NT2/D1 (cell line): Measurements from ENCODE around the gene BPTF.
"Not testable (repeated sequence)": the region's sequence is repeated elsewhere in the genome, so short reads cannot be mapped to it uniquely, and the experiment has no call there.

ENCODE experiments used
- DNase-seq: peaks from one replicate; pipeline ENCODE4 v3.0.0-alpha.2; 2011; ENCODE audit warnings: low read depth, low spot score
- H3K27me3 ChIP-seq: 2 replicates; pipeline ENCODE4 v1.6.0; 2011; ENCODE audit warnings: mild to moderate bottlenecking; ENCODE audit not compliant: insufficient read length, insufficient read depth
- H3K36me3 ChIP-seq: 2 replicates; pipeline ENCODE4 v1.6.1; 2011; ENCODE audit warnings: mild to moderate bottlenecking, low read length, mixed read lengths; ENCODE audit not compliant: insufficient read depth, insufficient read length
- H3K4me1 ChIP-seq: 2 replicates; pipeline ENCODE4 v1.5.1; 2011; ENCODE audit not compliant: insufficient read depth, insufficient read length
- H3K4me3 ChIP-seq: 2 replicates; pipeline ENCODE4 v1.5.1; 2011; ENCODE audit warnings: low read depth; ENCODE audit not compliant: insufficient read length
- H3K9ac ChIP-seq: 2 replicates; pipeline ENCODE4 v1.6.0; 2011; ENCODE audit warnings: low read depth; ENCODE audit not compliant: insufficient read length
- H3K9me3 ChIP-seq: 2 replicates; pipeline ENCODE4 v1.5.1; 2011; ENCODE audit warnings: mild to moderate bottlenecking, low read length; ENCODE audit not compliant: insufficient read depth
- SUZ12 ChIP-seq: IDR thresholded peaks from 2 replicates; pipeline ENCODE4 v1.6.1; 2011; ENCODE audit not compliant: insufficient read length, insufficient read depth; ENCODE audit errors: extremely low read depth
- YY1 ChIP-seq: IDR thresholded peaks from 2 replicates; pipeline ENCODE4 v1.6.1; 2011; ENCODE audit not compliant: insufficient read length, insufficient read depth
- ZNF274 ChIP-seq: IDR thresholded peaks from 2 replicates; pipeline ENCODE4 v1.6.1; 2011; ENCODE audit warnings: mild to moderate bottlenecking, low read depth, low read length

BPTF gene

DNA sequence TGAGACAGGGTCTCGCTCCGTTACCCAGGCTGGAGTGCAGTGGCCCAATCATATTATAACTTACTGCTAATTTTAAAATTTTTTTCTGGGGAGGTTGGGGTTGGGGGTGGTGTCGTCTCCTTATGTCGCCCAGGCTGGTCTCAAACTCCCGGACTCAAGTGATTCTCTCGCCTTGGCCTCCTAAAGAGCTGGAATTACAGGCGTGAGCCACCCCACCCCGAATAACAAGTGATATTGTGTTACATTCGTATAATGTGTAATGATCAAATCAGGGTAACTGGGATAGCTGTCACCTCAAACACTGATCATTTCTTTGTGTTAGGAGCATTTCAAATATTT lies 194.0 kb downstream of the BPTF start:
- TF ChIP-seq SUZ12: no peak
- no peak for TF ChIP-seq YY1
- TF ChIP-seq ZNF274: no peak
- Histone ChIP-seq H3K36me3 (no peaks in the 10 kb centered on the region), H3K4me1 (no peaks in the 10 kb centered on the region), H3K27me3 (no peaks in the 10 kb centered on the region), H3K9ac (no peak overlapping the region), H3K9me3 (no peaks in the 10 kb centered on the region), H3K4me3 (no peak overlapping the region)
- no peak for DNase-seq

DNA sequence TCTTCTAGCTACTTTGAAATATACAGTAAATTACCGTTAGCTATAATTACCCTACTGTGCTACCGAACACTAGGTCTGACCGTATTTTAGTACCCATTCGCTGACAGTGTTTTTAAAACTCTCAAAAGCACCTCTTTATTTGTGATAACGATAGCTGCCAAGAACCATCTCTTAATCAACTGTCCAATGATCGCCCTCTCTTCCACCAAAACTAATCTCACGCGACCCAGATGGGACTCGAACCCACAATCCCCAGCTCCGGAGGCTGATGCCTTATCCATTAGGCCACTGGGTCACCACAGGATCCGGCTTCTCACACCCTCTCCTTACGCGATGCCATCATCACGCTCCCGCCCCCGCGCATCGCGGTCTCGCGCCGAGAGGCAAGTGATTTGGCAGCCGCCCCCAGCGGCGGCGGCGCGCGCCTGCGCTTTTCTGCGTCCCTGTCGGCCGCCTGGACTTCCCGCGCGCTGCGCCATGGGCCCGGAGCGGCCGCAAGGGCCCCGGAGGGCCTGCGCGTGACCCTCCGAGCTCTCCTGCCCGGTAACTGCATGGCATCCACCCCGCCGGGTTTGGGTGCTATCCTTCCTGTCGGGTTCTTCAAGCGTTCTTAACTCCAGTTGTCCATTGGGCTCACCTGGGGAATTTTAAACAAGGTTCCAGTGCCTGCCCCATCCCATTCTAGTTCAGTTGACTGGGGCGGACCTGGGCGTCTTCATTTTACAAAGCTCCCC lies 194.5 kb downstream of the BPTF start:
- Histone ChIP-seq H3K36me3 (no peaks in the 10 kb centered on the region), H3K9ac (peak overlapping the region; percentile 77), H3K9me3 (no peaks in the 10 kb centered on the region), H3K4me1 (no peaks in the 10 kb centered on the region), H3K27me3 (no peaks in the 10 kb centered on the region), H3K4me3 (peak overlapping the region; percentile 65)
- DNase-seq: peak; percentile 91
- no peak for TF ChIP-seq YY1
- TF ChIP-seq SUZ12: no peak
- TF ChIP-seq ZNF274: no peak

DNA sequence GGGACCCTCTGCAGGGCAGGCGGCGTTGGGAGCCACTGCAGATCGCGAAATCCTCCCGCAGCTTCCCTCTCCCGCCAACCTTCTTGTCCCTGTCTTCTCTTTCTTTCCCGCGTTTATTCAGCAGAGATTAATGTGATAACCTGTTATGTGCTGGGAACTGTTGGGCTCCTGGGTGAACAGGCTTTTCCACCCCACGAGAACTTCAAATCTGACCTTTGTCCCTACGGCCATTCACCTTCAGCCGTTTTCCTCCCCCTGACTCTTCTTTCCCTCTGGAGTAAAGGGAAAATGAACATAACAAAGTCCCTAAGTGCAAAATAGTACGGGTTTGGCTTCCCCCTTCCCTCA lies 195.1 kb downstream of the BPTF start:
- no peak for DNase-seq
- H3K36me3 ChIP-seq: no peaks in the 10 kb centered on the region

DNA sequence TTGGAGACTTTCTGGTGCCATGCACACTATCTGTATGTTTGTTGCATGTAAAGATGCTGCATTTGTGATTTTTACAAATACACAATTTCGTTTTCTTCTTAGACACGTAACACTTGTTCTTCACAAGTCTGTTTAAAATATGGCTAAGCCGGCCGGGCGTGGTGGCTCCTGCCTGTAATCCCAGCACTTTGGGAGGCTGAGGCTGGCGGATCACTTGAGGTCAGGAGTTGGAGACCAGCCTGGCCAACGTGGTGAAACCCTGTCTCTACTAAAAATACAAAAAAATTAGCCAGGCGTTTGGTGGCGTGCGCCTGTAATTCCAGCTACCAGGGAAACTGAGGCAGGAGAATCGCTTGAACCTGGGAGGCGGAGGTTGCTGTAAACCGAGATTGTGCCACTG lies 195.5 kb downstream of the BPTF start:
- not testable (repeated sequence) for H3K9me3 ChIP-seq, H3K27me3 ChIP-seq, DNase-seq, H3K36me3 ChIP-seq, H3K4me1 ChIP-seq
- Histone ChIP-seq H3K4me3 (peak overlapping the region; percentile 65), H3K9ac (peak overlapping the region; percentile 77)

More for the DNA sequence above, 195.1 kb downstream of the BPTF start:
- H3K9me3 ChIP-seq: no peaks in the 10 kb centered on the region
- peak overlapping the region; percentile 65 for H3K4me3 ChIP-seq
- TF ChIP-seq YY1 (no peak), SUZ12 (no peak), ZNF274 (no peak)
- H3K27me3 ChIP-seq: no peaks in the 10 kb centered on the region
- H3K9ac ChIP-seq: peak overlapping the region; percentile 77
- no peaks in the 10 kb centered on the region for H3K4me1 ChIP-seq

DNA sequence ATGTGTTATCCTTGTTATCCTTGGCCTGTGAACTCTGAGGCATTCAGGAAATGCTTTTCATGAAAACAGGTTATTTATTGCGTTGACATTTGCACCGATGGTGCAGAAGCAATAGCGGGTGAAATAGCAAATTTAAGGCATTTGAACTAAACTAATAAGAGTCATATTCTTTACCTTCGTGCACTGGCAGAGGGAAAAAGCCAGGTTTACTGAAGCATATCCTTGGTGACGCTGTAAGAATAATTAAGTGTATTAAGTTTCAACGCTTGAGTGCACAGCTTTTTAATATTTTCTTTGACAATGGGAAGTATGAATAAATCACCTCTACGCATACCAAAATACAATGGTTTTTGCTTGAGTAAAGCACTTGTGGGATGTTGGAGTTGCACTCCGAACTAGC lies 196.7 kb downstream of the BPTF start:
- H3K36me3 ChIP-seq: no peaks in the 10 kb centered on the region
- no peaks in the 10 kb centered on the region for H3K4me1 ChIP-seq
- no peak overlapping the region for H3K9ac ChIP-seq
- H3K9me3 ChIP-seq: no peaks in the 10 kb centered on the region
- H3K4me3 ChIP-seq: no peak overlapping the region
- TF ChIP-seq YY1 (no peak), ZNF274 (no peak), SUZ12 (no peak)
- no peak for DNase-seq
- H3K27me3 ChIP-seq: no peaks in the 10 kb centered on the region

DNA sequence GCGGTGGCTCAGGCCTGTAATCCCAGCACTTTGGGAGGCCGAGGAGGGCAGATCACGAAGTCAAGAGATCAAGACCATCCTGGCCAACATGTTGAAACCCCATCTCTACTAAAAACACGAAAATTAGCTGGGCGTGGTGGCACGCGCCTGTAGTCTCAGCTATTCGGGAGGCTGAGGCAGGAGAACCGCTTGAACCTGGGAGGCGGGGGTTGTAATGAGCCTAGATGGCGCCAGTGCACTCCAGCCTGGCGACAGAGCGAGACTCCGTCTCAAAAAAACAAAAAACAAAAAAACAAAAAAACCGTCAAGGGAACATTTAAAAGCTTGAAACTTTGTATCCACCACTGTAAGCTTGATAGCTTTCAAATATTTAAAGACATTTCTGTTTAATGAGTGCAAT lies 197.2 kb downstream of the BPTF start:
- H3K9me3 ChIP-seq, DNase-seq, H3K4me3 ChIP-seq, H3K27me3 ChIP-seq, H3K36me3 ChIP-seq, H3K4me1 ChIP-seq, H3K9ac ChIP-seq: not testable (repeated sequence)

DNA sequence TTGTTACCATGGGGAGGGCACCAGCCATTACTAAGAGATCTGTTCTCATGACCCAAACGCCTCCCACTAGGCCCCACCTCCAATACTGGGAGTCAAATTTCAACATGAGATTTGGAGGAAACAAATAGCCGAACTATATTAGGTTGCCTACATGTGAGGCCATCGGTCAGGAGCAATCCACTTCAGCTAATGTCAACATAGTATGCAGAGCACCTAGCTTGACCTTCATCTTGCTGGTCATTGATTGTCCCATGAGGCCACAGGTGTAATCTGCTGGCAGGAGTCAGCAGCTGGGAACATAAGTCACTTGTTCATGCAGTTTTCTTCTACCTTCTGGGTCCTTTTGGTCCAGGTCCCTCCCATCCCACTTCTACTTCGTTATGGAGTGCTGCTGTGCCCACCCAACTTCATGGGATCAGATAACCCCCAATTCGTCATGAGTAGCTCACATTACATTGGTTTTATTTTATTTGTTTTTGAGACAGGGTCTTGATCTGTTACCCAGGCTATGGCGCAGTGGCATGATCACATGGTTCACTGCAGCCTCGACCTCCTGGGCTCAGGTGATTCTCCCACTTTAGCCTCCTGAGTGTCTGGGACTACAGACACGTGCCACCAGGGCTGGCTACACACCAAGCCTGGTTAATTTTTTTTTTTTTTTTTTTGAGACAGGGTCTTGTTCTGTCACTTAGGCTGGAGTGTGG lies 204.4 kb downstream of the BPTF start:
- H3K9me3 ChIP-seq: no peaks in the 10 kb centered on the region
- no peak for TF ChIP-seq ZNF274
- no peak for TF ChIP-seq SUZ12
- TF ChIP-seq YY1: no peak
- no peaks in the 10 kb centered on the region for H3K27me3 ChIP-seq
- peaks cover 3% of the 10 kb centered on the region for H3K4me1 ChIP-seq
- no peak overlapping the region for H3K9ac ChIP-seq
- no peak overlapping the region for H3K4me3 ChIP-seq
- DNase-seq: no peak
- no peaks in the 10 kb centered on the region for H3K36me3 ChIP-seq
